Mucosa of descending colon (tissue), 3 donors: ENCODE data around the gene DSTN. TPM values are rescaled to one million over a fixed set of nuclear protein-coding genes. Genes with fewer than 3 reads are reported as not detected.
A peak's percentile ranks its signal among the peaks of the same experiment; 100 is the strongest.

ENCODE experiments used
- ATAC-seq: fragments of 200-7000 bp; cut with Tn5 transposase; one replicate; pipeline ENCODE4 v1.9.1; 2020; ENCODE audit warnings: mild to moderate bottlenecking, moderate library complexity
- DNase-seq, 3 donors: peaks; one replicate each; pipeline ENCODE4 v3.0.0-alpha.2; 2020
- H3K36me3 ChIP-seq: fragments of 200-600 bp; one replicate; pipeline ENCODE4 v1.8.0; 2021; ENCODE audit warnings: low read depth, mild to moderate bottlenecking
- H3K4me1 ChIP-seq: fragments of 200-600 bp; one replicate; pipeline ENCODE4 v1.8.0; 2021; ENCODE audit warnings: low read depth, mild to moderate bottlenecking
- H3K4me3 ChIP-seq: fragments of 200-600 bp; one replicate; pipeline ENCODE4 v1.8.0; 2021; ENCODE audit warnings: mild to moderate bottlenecking
- H3K9me3 ChIP-seq: fragments of 200-600 bp; one replicate; pipeline ENCODE4 v1.8.0; 2021; ENCODE audit warnings: mild to moderate bottlenecking
- CTCF ChIP-seq: fragments of 200-600 bp; IDR thresholded peaks from one replicate; pipeline ENCODE4 v1.8.0; 2022; ENCODE audit warnings: antibody characterized with exemption, mild to moderate bottlenecking
- intact Hi-C, 2 donors: fragments of 100-400 bp; cut with DNase I in 1 of 2; cut with micrococcal nuclease in 1 of 2; formaldehyde crosslinking; loops; one replicate each; pipeline versions ENCODE4 v1.11.0 to v1.11.1; 2022; cut with DNase I, micrococcal nuclease
- total RNA-seq, 3 donors: library from RNA; stranded (reverse); fragmentation: NEBNext Ultra II Directional in 2 of 3; extraction: Animal tissue kit (Norgen Biotek cat#: 25700) in 2 of 3; gene quantifications; one replicate each; pipeline versions ENCODE4 v1.2.1 to v1.2.4, GENCODE V29; 2021 to 2023
- donor health status: DM: no; HTN: no; CAD: no; lungs with moderate emphysema.
- donor health status: DM: no; HTN: no; CAD: no.
- donor health status: DM: no; HTN: yes; CAD: no.

Gene DSTN
- total RNA-seq, 3 donors from 2014 or later: 261 to 946 (median 284) TPM

DNA sequence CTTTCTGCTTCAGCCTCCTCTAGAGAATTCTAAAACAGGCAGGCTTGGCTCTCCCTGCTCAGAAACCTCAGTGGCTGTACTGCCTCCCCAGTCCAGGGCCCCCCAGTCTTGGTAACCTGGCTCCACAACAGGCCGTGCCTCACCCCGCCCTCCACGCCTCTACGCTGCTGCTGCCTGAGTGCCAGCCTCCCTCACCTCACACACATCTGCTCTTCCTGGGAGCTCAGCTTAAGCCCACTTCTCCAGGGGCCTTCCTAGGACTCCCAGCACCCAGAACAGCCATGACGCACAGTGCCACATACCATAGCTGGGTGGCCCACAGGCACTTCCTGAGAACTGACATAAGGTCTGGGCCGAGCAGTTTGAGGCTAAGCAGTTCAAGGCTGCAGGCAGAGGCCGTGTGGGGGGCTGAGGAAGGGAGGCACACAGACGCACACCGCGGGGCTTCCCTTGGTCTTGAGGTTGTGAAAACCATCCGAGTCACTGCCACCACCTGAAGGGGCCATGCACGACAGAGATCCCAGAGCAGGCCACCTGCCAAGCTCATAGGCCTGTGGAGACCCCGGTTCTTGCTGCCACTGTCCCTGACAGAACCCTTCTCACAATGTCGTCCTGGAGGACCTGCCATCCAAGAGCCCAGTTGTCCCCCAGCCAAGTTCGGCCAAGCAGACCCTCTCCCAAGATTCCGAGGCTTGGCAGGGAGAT is 42.6 kb downstream of the DSTN start:
- peaks cover 39% of the 10 kb centered on the region for H3K4me1 ChIP-seq
- TF ChIP-seq CTCF: no peak
- H3K9me3 ChIP-seq: no peaks in the 10 kb centered on the region
- no peak overlapping the region for H3K4me3 ChIP-seq
- peak; percentile 18 for ATAC-seq
- intact Hi-C loops: loop anchor here (10.0 kb wide), 2 partner anchors 78 to 108 kb away; partner anchors contain the start of gene BFSP1 (in 2 of the 2)
- H3K36me3 ChIP-seq: peaks cover 2% of the 10 kb centered on the region
- peak; percentile 46 to 61 (median 60) for DNase-seq

DNA sequence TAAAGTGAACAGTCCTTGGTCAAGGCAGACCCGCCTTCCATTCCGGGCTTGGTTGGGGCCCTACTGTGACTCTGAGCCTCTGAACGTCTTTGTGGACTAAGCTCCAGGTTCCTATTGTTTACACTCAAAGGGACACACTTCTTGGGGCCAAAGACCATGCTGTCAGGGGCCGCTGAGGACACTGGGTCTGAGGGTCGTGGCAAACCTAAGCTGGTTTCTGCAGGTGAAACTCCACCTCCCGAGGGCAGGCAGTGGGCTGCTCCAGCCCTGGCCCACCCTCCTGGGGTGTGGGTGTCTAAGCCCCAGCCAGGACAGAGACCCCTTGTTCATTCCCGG is 43.1 kb downstream of the DSTN start:
- TF ChIP-seq CTCF: no peak
- no peak for ATAC-seq
- H3K4me1 ChIP-seq: peaks cover 39% of the 10 kb centered on the region
- DNase-seq: peak in 1 of 3 donors; percentile 31
- H3K4me3 ChIP-seq: no peak overlapping the region
- no peaks in the 10 kb centered on the region for H3K36me3 ChIP-seq
- intact Hi-C loops: loop anchor here (10.0 kb wide), 2 partner anchors 78 to 108 kb away; partner anchors contain the start of gene BFSP1 (in 2 of the 2)
- H3K9me3 ChIP-seq: no peaks in the 10 kb centered on the region

- Histone ChIP-seq H3K4me1 (peaks cover 39% of the 10 kb centered on the region), H3K4me3 (no peak overlapping the region), H3K36me3 (no peaks in the 10 kb centered on the region), H3K9me3 (no peaks in the 10 kb centered on the region)
- DNase-seq (peak; percentile 38 to 57 (median 50)), ATAC-seq (no peak)
- no peak for TF ChIP-seq CTCF
- intact Hi-C loops: loop anchor here (10.0 kb wide), 2 partner anchors 79 to 109 kb away; partner anchors contain the start of gene BFSP1 (in 2 of the 2)
Measured at GRCh38 chr20:17613328-17614175, 43.7 kb downstream of the DSTN start.

- Histone ChIP-seq H3K36me3 (peaks cover under 1% of the 10 kb centered on the region), H3K9me3 (no peaks in the 10 kb centered on the region), H3K4me1 (peaks cover 39% of the 10 kb centered on the region), H3K4me3 (no peak overlapping the region)
- no peak for TF ChIP-seq CTCF
- ATAC-seq (peak; percentile 50), DNase-seq (peak; percentile 76 to 85 (median 85))
- intact Hi-C loops: loop anchor here (10.0 kb wide), 2 partner anchors 79 to 109 kb away; partner anchors contain the start of gene BFSP1 (in 2 of the 2)
Measured at GRCh38 chr20:17614176-17614811, 44.4 kb downstream of the DSTN start.
